Osteocyte (in vitro differentiated cells): Measurements from ENCODE around the gene SYT7. TPM values are rescaled to one million over a fixed set of nuclear protein-coding genes. Genes with fewer than 3 reads are reported as not detected.

ENCODE experiments used
- DNase-seq: peaks from one replicate; pipeline ENCODE4 v3.0.0; 2021; ENCODE audit warnings: mixed read lengths; ENCODE audit not compliant: unreplicated experiment; ENCODE audit errors: extremely low spot score
- H3K27ac Mint-ChIP-seq: one replicate; pipeline ENCODE4 v1.8.0; 2021; ENCODE audit warnings: mild to moderate bottlenecking, mixed read lengths; ENCODE audit not compliant: unreplicated experiment
- H3K27me3 Mint-ChIP-seq: one replicate; pipeline ENCODE4 v1.8.0; 2021; ENCODE audit warnings: mixed read lengths; ENCODE audit not compliant: unreplicated experiment
- H3K36me3 Mint-ChIP-seq: one replicate; pipeline ENCODE4 v1.8.0; 2021; ENCODE audit warnings: mixed read lengths; ENCODE audit not compliant: unreplicated experiment
- H3K4me1 Mint-ChIP-seq: one replicate; pipeline ENCODE4 v1.8.0; 2021; ENCODE audit warnings: mixed read lengths; ENCODE audit not compliant: unreplicated experiment
- H3K4me3 Mint-ChIP-seq: one replicate; pipeline ENCODE4 v1.8.0; 2021; ENCODE audit warnings: mild to moderate bottlenecking, moderate library complexity, mixed read lengths; ENCODE audit not compliant: unreplicated experiment
- H3K9me3 Mint-ChIP-seq: one replicate; pipeline ENCODE4 v1.8.0; 2021; ENCODE audit warnings: mixed read lengths; ENCODE audit not compliant: unreplicated experiment
- total RNA-seq: library from RNA; stranded (reverse); gene quantifications from 2 replicates; pipeline ENCODE4 v1.2.1, GENCODE V29; 2021
- TF ChIP-seq, protein P1 (sequence below): fragments of 200-600 bp; sonication (generic); IDR thresholded peaks from 2 replicates; pipeline ENCODE4 v1.5.0; 2021; ENCODE audit warnings: antibody characterized with exemption, mild to moderate bottlenecking, moderate library complexity

SYT7 gene
- total RNA-seq, 1 donor from 2014 or later: 0.11 TPM

DNA sequence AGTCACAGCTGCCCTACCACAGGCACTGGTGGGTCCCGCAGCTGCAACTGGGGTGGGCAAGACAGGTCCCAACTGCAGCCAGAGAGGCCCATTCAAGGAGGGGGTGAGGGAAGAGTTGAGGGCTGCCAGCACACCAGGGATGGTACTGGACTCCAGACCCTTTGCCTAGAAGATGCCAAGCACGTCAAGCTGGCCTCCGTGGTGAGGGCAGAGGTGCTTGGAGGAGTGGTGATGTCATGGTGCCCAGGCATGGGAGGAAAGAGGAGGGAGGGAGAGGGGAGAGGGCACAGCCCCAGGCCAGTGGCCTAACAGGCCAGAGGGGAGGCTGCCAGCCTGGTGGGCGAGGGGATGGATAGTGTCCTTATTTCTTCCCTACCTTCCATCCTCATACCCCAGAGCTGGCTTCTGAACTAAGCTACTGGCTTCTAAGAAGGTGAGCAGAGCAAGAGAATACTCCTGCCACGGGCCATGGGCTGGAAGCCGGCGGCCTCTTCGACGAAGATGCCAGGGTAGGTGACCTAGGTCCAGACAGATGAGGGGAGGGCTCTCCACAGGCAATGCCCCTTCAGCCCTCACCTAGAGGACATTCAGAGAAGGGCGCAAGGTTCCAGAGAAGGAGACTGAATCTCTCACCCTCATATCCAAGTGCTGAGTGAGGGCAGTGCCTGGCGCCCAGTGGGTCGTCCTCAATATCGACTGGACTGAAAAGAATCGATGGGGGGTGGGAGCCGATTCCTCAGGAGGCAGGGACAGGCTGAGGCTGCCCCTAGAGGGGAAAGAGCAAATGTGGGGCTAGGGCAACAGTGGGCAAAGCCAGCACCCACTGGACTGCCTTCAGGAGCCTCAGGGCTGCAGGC is 1.8 kb downstream of the SYT7 start:
- no peaks in the 10 kb centered on the region for H3K36me3 Mint-ChIP-seq
- H3K4me1 Mint-ChIP-seq: peaks cover 6% of the 10 kb centered on the region
- TF ChIP-seq, protein P1, sequence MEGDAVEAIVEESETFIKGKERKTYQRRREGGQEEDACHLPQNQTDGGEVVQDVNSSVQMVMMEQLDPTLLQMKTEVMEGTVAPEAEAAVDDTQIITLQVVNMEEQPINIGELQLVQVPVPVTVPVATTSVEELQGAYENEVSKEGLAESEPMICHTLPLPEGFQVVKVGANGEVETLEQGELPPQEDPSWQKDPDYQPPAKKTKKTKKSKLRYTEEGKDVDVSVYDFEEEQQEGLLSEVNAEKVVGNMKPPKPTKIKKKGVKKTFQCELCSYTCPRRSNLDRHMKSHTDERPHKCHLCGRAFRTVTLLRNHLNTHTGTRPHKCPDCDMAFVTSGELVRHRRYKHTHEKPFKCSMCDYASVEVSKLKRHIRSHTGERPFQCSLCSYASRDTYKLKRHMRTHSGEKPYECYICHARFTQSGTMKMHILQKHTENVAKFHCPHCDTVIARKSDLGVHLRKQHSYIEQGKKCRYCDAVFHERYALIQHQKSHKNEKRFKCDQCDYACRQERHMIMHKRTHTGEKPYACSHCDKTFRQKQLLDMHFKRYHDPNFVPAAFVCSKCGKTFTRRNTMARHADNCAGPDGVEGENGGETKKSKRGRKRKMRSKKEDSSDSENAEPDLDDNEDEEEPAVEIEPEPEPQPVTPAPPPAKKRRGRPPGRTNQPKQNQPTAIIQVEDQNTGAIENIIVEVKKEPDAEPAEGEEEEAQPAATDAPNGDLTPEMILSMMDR: no peak
- H3K27me3 Mint-ChIP-seq: peaks cover 57% of the 10 kb centered on the region
- no peak for DNase-seq
- H3K4me3 Mint-ChIP-seq: peak overlapping the region; percentile 42
- no peaks in the 10 kb centered on the region for H3K9me3 Mint-ChIP-seq
- no peak overlapping the region for H3K27ac Mint-ChIP-seq

DNA sequence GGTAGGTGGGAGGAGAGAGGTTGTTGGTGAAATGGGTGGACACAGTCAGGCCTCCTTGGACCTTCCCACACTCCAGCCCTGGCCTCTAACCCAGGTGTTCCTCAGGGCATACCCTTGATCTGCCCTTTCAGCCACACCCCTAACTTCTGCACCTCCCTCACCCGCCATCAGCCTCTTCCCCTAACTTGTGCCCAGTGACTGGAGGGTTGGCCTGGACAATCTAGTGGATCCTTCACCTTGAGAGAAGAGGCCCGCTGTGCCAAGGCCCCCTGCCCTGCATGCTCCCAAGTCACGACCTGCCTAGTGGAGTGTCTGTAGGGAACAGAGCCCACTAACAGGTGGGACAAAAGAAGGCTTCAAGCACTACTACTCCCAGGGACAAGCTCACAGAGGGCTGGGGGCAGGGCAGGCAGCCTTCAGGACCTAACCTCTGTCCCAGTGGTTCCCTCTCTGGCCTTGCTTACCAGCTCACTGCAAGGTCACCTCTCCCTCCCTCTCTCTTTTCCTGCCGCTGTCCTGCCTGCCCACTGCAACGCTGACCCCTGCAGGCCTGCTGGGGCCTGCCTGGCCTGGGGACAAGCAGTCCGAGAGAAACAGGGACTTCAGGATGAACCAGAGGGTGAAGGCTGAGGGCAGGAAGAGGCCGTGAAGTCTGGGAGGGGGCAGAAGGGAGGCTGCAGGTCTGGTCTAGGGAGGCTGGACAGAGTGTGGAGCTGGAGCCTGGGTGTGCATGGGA is 3.3 kb downstream of the SYT7 start:
- Mint-ChIP-seq H3K4me3 (no peak overlapping the region), H3K27ac (no peak overlapping the region)

DNA sequence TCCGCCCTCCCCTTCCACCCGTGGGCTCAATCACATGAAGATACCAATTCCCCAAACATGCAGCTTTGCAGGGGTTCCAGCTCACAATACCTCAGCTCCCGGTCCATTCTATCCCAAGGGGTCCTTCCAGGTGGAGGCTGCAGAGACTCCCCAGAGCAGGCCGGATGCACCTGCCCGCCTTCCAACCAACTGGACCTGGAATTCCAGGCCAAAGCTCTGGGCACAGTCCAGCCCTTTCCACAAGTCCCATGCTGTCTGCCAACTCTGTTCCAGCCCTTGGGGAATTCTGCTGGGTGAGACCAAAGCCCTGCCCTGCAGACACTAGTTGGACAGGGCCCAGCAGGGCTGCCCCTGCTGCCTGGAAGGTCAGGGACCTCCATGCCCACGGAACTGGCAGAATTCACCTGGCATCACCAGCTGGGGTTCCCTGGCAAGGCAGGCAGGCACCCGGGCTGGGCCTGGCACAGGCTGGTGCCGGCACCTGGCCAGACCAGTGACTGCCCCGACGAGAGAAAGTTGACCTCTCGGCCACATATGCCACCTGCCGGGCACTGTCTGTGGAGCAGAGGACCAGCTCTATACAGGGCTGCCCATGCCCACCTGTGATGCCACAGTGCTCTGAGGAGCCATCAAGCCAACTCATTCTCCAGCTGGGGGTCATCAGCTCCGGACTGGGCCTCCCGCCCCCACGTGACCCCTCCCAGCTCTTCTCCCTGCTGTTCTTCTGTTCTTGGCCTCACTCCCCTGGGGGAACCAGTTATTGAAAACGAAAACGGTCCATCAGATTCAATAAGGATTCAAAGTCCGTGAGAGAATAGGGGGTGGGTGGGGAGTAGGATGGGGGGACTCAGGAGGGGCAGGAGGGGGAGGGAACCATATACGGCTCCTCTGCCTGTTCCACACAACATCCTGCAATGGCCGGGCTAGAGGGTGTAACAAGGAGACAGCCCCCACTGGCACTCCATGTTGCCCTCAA is 4.7 kb downstream of the SYT7 start:
- no peak for DNase-seq
- TF ChIP-seq, protein P1: no peak
- peaks cover 44% of the 10 kb centered on the region for H3K27me3 Mint-ChIP-seq
- H3K36me3 Mint-ChIP-seq: no peaks in the 10 kb centered on the region
- no peak overlapping the region for H3K4me3 Mint-ChIP-seq
- no peak overlapping the region for H3K27ac Mint-ChIP-seq
- H3K9me3 Mint-ChIP-seq: no peaks in the 10 kb centered on the region
- H3K4me1 Mint-ChIP-seq: no peaks in the 10 kb centered on the region

More for the DNA sequence above, 3.3 kb downstream of the SYT7 start:
- Mint-ChIP-seq H3K36me3 (no peaks in the 10 kb centered on the region), H3K9me3 (no peaks in the 10 kb centered on the region), H3K27me3 (peaks cover 57% of the 10 kb centered on the region), H3K4me1 (peaks cover 6% of the 10 kb centered on the region)
- TF ChIP-seq, protein P1: peak; percentile 13
- DNase-seq: no peak

DNA sequence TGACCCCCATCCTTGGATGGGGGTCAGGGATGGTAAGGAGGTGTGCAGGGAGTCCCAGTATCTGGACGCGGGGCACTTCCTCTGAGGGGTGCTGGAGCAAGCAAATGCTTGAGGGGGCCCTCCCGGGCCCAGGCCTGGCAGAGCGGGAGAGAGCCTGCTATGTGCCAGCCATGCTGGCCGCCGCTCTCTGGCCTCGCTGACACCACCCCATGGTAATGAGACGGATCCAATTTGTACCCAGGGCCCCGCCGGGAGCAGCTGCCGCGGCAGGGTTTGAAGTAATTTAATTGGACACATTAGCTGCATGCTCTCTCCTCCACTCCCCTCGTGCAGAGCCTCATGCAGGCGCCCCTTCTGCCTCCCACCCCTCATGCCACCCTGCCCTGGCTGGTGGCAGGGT is 6.3 kb downstream of the SYT7 start:
- Mint-ChIP-seq H3K27me3 (peaks cover 39% of the 10 kb centered on the region), H3K9me3 (no peaks in the 10 kb centered on the region), H3K4me3 (no peak overlapping the region), H3K36me3 (no peaks in the 10 kb centered on the region), H3K4me1 (no peaks in the 10 kb centered on the region), H3K27ac (no peak overlapping the region)
- DNase-seq: no peak
- TF ChIP-seq, protein P1: no peak
